Measurements from ENCODE around the gene TMEM203.
A peak's percentile ranks its signal among the peaks of the same experiment; 100 is the strongest.

Gene TMEM203

DNA sequence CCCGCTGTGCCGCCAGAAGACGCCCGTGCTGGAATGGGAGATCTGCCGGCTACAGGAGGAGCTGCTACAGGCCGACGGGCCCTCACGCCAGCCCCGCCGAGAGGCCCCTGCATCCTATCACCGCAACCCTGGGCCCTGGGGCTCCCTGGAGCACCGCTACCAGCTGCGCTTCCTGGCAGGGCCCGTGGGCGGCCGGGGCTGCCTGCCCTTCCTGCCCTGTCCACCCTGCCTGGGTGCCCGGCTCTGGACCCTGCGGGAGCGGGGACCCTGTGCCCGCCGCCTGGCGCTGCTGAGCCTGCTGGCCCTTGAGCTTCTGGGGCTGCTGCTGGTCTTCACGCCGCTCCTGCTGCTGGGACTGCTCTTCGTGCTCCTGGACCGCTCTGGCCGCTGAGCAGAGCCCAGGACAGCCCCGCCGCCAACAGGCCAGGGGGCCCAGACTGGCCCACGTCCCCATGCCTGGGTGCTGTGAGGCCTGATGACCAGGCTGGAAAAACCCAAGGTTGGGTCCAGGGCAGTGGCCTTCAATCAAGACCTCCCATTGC lies 12.8 kb upstream of the TMEM203 start:
- no peak for DNase-seq (ENCODE audit: low read depth in 2 of 2)

DNA sequence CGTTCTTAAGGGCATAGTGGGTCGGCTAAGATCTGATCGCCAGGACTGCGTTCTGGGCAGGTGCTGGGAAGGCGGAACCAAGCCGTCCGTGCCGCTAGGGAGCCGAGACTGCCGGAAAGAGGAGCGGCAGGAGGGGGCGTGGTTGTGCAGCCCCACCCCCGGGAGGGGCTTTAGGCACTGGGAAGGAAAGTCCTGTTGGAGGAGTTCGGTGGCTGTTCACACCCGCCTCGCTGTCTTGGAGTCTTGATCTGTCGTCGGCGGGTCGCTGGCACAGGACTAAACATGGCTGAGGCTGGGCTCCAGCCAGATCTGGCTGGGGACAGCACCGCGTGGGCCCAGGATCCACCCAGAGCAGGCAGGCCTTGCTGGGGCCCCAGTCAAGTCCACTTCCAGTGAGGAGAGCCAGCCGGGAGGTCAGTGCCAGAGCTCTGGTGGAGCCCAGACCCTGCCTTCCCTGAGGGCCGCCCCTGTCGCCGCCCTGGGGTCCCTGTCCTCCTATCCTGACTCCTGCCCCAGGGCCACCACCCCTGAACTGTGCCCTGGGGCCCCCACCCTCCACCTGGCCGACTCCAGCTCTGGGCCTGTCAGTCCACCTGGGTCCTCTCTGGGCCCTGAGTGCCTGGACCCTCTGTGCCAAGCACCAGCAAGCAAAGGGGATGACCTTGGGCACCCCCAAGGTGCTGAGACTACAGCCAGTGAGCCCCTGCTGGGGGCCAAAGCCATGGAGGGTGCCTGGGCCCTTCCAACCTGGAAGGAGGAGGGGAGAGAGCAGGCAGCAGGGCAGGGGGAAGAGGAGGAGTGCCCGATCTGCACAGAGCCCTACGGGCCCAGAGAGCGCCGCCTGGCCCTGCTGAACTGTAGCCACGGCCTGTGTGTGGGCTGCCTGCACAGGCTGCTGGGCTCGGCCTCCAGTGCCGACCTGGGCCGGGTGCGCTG lies 12.1 kb upstream of the TMEM203 start:
- DNase-seq (ENCODE audit: low read depth in 2 of 2) = no peak

DNA sequence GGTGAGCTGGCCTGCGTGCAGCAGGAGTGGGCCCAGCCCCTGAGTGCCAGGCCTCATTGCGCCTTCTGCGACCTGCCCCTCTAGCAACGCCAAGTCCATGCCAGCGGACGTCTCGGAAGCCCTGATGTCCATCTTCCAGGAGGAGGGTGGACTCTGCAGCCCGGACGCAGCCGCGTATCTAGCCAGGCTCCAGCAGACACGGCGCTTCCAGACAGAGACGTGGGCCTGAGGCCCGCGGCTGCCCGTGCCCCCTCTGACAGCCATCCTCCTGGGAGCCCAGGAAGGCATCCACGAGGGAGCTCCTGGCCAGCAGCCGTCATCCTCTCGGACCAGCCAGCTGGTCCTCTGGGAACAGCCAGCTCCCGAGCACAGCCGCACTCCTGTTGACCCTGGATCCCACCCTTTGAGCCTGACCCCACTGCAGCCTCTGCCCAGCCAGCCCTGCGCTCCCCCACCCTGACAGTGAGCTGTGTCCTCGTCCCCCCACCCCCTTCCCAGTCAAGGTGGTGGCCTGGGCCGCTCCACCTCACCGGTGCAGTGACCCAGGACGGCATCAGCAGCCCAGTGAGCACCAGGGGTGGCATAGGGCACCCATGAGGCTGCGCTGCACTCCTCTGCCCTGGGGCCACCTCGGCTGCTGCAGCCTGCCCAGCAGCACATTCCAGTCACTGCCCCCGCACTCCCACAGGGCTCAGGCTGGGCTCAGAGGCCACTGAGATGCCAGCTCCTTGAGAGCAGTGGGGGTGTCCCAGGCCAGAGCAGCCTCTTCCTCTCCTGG lies 10.9 kb upstream of the TMEM203 start:
- no peak for DNase-seq (ENCODE audit: low read depth in 2 of 2)

DNA sequence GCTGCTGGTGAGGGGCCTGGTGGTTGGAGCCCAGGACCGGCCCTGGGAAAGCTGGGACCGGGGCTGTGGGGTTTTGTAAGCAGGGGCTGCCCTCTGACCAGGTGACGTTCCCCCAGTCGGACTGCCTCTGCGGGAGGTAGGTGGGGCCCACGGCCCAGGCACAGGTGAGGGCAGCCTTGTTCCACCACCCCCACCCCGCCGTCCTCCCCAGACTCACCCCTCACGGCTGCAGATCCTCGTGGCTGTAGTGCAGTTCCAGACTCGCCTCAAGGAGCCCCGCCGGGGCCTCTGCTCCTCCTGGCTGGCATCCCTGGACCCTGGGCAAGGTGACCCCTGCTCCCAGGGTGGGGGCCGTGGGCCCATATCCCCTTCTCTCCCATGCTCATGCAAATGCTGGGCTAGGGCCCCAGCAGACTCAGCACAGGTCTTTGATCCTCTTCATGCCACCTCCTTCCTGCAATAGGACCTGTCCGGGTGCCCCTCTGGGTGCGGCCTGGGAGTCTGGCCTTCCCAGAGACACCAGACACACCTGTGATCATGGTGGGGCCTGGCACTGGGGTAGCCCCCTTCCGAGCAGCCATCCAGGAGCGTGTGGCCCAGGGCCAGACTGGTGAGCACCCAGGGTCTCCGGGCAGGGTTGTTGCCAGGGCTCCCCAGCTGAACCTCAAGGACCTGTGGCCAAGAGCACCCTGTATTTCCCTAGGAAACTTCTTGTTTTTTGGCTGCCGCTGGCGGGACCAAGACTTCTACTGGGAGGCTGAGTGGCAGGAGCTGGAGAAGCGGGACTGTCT lies 9.9 kb upstream of the TMEM203 start:
- DNase-seq (ENCODE audit: low read depth in 2 of 2) = no peak

DNA sequence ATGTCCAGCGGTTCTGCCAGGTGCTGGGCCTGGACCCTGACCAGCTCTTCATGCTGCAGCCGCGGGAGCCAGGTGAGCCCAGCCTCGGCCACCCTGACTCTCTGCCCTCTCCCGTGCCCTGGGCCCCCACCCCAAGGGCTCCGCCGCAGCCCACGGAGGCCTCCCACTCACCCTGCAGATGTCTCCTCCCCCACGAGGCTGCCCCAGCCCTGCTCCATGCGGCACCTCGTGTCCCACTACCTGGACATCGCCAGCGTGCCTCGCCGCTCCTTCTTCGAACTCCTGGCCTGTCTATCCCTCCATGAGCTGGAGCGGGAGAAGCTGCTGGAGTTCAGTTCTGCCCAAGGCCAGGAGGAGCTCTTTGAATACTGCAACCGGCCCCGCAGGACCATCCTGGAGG lies 9.2 kb upstream of the TMEM203 start:
- no peak for DNase-seq (ENCODE audit: low read depth in 2 of 2)

DNA sequence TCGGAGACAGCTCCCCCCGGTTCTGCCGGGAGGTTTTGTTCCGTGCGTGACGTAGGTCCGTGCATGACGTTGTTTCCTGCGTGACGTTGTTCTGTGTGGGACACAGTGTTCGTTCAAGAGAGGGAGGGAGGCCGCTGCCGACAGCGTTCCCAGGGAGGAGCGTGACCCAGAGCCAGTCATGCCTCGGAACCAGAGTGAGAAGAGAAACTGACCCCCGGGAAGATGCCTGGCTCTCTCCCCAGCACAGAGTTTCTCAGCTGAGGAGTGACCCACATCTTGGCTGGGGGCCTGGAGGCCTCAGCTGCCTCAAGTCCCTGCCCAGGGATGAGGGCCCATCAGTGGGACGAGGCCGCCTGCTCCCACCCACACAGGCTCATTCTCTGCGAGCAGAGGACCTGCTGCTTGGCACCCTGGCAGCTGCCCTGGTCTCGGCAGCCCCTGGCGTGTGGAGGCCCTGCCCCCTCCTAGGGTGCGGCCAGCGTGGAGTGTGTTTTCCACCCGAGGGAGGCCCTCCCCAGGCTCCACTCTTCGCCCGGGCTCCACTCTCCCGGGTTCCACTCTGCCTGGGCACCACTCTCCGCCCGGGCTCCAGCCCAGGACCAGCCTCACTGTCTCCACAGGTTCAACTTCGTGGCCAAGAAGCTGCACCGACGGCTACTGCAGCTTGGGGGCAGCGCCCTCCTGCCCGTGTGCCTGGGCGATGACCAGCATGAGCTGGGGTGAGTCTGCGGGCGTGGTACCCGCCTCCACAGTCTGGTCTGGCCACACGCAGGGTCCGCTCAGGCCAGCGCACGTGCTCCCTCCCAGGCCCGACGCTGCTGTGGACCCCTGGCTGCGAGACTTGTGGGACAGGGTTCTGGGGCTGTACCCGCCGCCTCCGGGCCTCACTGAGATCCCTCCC lies 8.0 kb upstream of the TMEM203 start:
- DNase-seq (ENCODE audit: low read depth in 2 of 2) = no peak

DNA sequence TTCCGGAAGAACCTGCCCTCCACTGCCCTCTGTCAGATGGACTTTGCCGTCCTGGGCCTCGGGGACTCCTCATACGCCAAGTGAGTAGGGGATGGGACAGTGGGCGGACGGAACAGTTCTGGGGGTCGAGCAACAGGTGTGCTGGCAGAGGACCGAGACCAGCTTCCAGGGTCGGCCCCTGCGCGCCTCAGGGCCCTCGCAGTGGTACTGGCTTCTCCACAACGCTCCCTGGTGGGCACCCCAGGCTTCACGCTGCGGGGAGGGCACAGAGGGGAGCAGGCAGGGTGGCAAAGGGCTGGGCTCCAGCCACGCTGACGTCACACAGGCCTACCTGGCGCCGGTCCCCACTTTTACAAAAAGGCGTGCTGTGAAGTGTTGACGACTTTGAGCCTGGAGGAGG lies 7.1 kb upstream of the TMEM203 start:
- no peak for DNase-seq (ENCODE audit: low read depth in 2 of 2)

DNA sequence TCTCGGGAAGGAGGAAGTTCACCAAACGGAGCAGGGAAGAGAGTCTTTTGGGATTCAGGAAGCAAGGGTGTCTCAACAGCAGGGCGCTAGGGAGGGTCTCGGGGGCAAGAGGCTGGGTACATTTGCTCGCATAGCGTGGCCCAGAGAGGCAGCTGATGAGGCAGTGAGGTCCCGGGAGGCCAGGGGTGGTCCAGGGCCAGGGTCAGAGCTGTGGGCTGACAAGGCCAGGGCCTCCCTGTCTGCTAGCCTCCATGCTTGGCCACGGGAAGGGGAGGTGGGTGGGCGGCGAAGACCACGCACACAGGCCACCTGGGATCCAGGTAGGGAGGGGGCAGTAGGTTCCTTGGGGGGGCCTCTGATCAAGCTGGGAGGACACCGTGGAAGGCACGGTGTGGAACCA lies 6.1 kb upstream of the TMEM203 start:
- DNase-seq (ENCODE audit: low read depth in 2 of 2) = no peak

DNA sequence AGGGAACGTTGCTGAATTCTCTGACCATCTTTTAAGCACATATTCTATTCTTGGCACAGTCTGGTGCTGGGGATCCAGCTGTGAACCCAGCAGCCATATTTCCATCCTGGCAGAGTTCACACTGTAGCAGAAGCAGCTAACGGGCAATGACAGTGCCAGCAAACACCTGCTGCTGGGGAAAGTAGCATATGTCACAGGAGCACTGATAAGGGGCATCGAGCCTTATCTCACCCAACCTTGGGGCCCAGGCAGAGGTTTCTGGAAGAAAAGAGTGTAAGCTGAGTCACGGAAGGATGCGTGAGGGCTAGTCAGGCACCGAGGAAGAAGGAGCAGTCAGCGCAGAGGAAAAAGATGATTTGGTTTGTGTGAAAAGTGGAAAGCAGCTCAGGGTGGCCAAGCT lies 1.2 kb upstream of the TMEM203 start:
- no peak for DNase-seq (ENCODE audit: low read depth in 2 of 2)

DNA sequence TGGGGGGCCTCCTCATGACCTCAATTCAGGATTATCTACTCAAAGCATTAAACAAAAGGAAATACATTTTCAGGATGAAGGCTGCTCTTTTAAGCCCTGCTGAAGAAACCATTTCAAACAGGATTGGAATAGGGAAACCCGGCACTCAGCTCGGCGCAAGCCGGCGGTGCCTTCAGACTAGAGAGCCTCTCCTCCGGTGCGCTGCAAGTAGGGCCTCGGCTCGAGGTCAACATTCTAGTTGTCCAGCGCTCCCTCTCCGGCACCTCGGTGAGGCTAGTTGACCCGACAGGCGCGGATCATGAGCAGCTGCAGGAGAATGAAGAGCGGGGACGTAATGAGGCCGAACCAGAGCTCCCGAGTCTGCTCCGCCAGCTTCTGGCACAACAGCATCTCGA lies 720 bp downstream of the TMEM203 start:
- no peak for DNase-seq (ENCODE audit: low read depth in 2 of 2)

DNA sequence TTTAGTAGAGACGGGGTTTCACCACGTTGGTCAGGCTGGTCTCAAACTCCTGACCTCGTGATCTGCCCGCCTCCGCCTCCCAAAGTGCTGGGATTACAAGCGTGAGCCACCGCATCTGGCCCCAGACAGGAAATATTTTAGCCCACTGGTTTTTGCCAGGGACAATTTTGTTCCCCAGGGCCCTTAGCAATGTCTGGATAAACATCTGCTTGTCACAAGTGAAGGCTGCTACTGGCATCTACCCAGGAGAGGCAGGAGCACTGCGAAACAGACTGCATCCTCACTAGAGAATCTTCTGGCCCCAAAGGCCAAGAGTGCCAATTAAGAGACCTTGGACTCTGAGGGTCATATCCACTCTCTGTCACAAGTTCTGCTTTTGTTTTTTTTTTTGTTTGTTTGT lies 2.5 kb downstream of the TMEM203 start:
- no peak for DNase-seq (ENCODE audit: low read depth in 2 of 2)

DNA sequence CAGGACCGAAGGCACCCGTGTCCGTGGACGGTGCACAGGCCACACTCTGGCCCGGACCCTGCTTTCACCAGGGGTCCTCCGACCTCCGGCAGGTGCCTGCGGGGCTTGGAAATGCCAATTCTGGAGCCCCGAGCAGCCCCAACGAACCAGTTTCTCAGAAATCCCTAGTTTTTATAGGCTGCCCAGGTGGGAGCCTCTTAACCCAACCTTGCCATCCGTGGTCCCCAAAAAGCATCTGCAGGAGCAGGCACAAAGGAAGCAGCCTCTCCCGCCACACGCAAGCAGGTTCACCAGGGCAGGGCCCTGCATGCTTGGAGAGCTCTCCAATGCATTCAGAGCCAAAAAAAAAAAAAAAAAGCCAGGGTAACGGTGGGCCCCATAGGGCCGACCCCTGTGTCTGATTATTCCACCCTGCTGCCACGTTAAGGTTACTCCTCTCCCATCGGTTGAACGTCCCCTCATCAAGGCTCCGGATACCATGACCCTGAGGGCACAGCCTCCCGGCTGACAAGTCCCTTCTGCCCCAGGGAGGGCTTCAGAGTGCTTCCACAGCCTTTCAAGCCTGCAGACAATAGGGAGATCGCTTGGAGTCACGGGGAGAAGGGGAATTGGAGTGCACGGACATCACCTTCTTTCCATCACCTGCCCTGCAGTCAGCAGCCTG lies 4.1 kb downstream of the TMEM203 start:
- no peak for DNase-seq (ENCODE audit: low read depth in 2 of 2)

DNA sequence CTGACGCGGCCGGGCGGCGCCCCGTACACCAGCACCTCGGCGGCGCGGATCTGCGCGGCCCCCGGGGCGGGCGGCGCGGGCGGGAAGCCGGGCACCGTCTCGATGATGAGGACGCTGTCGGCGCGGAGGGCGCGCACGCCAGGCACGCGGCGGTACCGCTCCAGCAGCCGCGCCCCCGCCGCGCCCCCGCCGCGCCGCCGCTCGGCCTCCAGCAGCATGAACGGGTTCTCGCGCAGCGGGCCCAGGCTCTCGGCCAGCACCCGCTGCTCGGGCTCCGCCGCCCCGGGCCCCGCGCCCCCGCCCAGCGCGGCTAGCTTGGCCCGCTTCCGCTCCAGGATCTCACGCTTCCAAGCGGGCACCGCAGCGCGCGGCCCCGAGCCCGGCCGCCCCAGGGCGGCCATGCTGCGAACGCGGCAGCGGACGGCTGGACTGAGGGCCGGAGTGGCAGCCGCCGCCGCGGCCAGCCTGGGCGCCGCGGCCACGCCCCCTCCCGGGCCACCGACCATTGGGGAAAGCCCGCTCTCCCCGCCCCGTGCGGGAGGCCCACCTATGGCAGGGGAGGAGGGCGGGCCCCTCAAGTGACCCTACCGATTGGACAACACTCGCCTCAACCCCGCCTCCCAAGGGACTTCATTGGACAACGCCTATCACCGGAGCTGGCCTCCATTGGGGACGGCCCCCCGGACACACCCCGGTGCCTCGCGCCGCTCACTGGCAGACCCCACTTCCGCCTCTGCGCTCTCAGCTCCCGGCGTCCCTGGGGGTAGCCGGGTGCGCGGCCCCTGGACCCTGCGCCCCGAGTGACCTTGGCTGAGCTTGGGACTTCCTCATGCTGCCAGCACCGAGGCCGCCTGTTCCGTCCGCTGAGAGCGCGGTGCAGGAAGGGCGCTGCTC lies 4.9 kb downstream of the TMEM203 start, which contains the start of gene TPRN:
Gene TPRN, minus strand, starts transcription at position 431 of the 894 bp plus-strand sequence. Its CDS starts 30 bp downstream, at position 401.
- peak; percentile 98 for DNase-seq (ENCODE audit: low read depth in 2 of 2)

DNA sequence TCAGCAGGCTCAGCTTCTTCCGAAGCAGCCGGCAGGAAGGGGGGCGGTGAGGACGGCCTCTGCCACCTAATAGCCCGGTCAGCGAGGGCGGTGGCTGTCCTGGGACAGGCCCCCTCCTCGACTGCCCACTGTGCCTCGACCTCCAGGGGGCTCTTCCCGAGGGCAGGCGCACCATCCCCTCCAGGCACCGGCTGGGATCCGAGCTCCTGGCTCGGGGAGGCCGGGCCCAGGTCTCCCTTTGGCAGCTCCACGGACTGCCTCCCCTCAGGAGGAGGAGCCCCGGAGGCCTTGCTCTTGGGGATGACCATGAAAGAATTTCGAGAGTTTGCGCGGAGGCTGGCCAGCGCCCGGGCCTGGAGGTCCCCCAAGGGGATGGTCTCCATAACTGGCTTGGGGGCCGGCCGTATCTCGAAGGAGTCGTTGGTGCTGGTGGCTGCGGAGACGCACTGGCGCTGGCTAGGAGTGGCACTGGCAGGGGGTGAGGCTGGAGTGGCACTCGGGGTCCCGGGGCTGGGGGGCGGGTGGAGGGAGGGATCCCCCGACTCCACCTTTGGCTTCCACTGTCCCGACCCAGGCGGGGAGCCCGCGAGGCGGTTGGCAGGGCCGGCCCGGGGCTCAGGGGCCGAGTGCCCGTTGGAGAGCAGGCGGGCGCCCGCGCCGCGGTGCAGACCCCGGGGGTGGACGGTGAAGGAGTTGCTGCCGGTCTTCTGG lies 5.9 kb downstream of the TMEM203 start:
- no peak for DNase-seq (ENCODE audit: low read depth in 2 of 2)

DNA sequence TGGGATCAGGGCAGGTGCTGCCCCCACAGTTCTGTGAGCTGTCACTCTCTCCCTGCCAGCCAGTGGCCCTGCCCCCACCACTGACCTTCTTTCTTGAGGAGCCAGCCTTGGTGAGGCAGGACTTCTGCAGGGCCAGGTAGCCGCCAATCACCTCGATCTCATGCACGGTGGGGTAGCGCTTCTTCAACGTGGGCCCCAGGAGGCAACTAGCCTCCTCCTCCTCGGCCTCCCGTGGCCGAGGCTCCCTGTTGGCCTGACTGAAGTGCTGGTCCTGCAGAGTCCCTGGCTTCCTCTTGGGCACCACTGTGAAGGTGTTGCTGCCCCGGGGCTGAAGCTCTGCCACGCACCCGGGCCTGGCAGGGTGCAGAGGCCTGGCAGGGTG lies 6.6 kb downstream of the TMEM203 start:
- DNase-seq (ENCODE audit: low read depth in 2 of 2) = no peak

DNA sequence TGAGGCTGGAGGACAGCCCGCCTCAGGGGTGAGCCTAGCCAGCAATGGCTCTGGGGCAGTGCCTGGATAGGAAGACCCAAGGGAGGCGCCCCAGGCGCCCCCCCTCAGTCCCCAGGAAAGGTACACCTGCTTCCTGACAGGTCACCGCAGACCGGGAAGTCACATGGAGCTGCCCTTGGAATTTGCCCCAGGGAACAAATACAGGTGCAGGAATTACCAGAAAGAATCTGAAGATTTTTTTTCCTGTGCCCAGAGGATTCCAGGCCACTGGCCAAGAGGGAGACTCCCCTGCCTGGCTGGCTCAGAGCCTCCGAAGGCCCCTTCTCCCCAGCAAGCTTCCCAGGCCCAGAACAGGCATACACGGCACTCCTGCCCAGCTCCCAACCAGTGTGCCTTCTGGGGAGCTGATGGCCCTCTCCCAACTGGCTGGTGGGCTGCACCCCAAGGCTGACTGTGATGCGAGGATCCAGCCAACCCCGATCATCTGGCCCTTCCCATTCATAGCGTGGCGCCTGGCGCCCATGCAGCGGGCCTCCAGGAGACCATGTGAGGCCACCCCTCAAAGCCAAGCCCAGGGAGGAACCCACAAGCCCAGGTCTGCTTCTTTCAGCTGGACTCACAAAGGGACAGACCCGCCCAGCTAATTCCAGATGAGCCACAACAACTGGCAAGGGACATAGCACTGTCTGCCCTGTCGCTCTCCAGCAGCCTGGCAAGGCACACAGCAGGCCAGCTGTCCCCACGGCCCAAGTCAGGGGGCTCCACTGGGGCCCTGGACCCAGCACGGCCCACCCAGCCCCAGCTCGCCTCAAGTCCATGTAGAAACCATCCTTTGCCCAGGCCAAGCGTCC lies 7.2 kb downstream of the TMEM203 start:
- no peak for DNase-seq (ENCODE audit: low read depth in 2 of 2)

DNA sequence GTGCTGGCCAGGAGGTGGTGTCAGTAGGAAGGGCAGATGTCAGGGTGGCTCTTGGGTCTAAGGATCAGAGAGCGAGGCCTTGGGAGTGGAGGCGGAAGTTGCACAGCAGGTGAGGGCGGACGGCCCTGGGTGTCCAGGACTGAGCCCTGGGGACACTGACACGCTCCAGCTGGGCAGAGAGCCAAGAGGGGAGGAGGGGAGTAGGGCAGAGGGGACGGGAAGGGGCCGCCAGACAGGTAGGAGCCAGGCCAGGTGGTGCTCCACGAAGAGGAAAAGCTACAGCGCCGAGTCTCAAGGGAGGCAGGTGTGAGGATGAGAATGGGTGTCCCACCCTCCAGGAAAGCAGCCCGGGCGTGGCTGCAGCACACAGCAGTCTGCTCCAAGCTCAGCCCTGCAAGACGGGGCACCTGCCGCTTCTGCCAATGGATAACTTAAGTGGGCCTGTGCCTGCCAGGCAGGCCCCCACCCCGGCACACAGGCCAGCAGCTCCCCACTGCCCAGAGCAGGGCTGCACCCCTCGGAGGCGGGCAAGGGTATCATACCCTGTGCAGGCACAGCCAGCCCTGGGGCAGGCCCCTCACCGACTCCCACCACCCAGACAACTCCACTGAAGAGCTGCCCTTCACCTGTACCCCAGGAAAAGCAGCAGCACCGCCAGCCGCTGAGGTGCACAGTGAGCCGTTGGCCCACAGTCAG lies 9.8 kb downstream of the TMEM203 start:
- no peak for DNase-seq (ENCODE audit: low read depth in 2 of 2)
